HG03432 (cell line): ENCODE results near the gene TAF11L13.
"Not testable (repeated sequence)": the region's sequence is repeated elsewhere in the genome, so short reads cannot be mapped to it uniquely, and the experiment has no call there.

Source experiments
- ATAC-seq: cut with Tn5 transposase; IDR thresholded peaks from one replicate; pipeline ENCODE4 v1.9.1; 2021; ENCODE audit warnings: mild to moderate bottlenecking, moderate library complexity; ENCODE audit not compliant: unreplicated experiment

The TAF11L13 gene

GRCh38 chr5:17631788-17632187, at the start of gene TAF11L13:
TSS of gene TAF11L13 (plus strand) at chr5:17632088.
- not testable (repeated sequence) for ATAC-seq

GRCh38 chr5:17585658-17586057, 46.2 kb upstream of the TAF11L13 start, which contains the start of gene TAF11L7:
TSS of gene TAF11L7 (minus strand) at chr5:17585758.
- ATAC-seq = not testable (repeated sequence)

GRCh38 chr5:17590860-17591259, 41.0 kb upstream of the TAF11L13 start, which contains the start of gene TAF11L8:
TSS of gene TAF11L8 (minus strand) at chr5:17590960.
- not testable (repeated sequence) for ATAC-seq

- ATAC-seq = not testable (repeated sequence)
These were observed 37.6 kb upstream of the TAF11L13 start, which contains the start of gene TAF11L9 for GRCh38 chr5:17594255-17594654. TSS of gene TAF11L9 (minus strand) at chr5:17594394.

GRCh38 chr5:17597728-17598127, 34.2 kb upstream of the TAF11L13 start, which contains the start of gene TAF11L10:
TSS of gene TAF11L10 (minus strand) at chr5:17597828.
- not testable (repeated sequence) for ATAC-seq

GRCh38 chr5:17603880-17604279, 28.0 kb upstream of the TAF11L13 start, which contains the start of gene TAF11L11:
TSS of gene TAF11L11 (plus strand) at chr5:17604183.
- not testable (repeated sequence) for ATAC-seq

- no peak for ATAC-seq
These were observed 26.9 kb upstream of the TAF11L13 start for GRCh38 chr5:17604951-17605350.

- ATAC-seq = not testable (repeated sequence)
These were observed 24.4 kb upstream of the TAF11L13 start for GRCh38 chr5:17607461-17607860.

- ATAC-seq = not testable (repeated sequence)
These were observed 21.8 kb upstream of the TAF11L13 start, which contains the start of gene TAF11L12 for GRCh38 chr5:17610092-17610491. TSS of gene TAF11L12 (plus strand) at chr5:17610392.

GRCh38 chr5:17614872-17615605, 16.8 kb upstream of the TAF11L13 start:
- ATAC-seq = no peak

GRCh38 chr5:17619354-17619753, 12.5 kb upstream of the TAF11L13 start:
- no peak for ATAC-seq

GRCh38 chr5:17620627-17621026, 11.3 kb upstream of the TAF11L13 start:
- no peak for ATAC-seq

- no peak for ATAC-seq
These were observed 6.2 kb upstream of the TAF11L13 start for GRCh38 chr5:17625686-17626085.

- no peak for ATAC-seq
These were observed 2.3 kb downstream of the TAF11L13 start, which contains the start of gene TAF11L14 for GRCh38 chr5:17634160-17634559. TSS of gene TAF11L14 (plus strand) at chr5:17634460.

GRCh38 chr5:17649232-17649631, 17.3 kb downstream of the TAF11L13 start:
- not testable (repeated sequence) for ATAC-seq

GRCh38 chr5:17655201-17655759, 23.4 kb downstream of the TAF11L13 start:
- not testable (repeated sequence) for ATAC-seq

- no peak for ATAC-seq
These were observed 24.0 kb downstream of the TAF11L13 start for GRCh38 chr5:17655921-17656320.

GRCh38 chr5:17663182-17663581, 31.3 kb downstream of the TAF11L13 start:
- ATAC-seq = no peak

GRCh38 chr5:17665836-17666235, 33.9 kb downstream of the TAF11L13 start:
- ATAC-seq = no peak

GRCh38 chr5:17666726-17667235, 34.9 kb downstream of the TAF11L13 start:
- ATAC-seq = no peak

GRCh38 chr5:17670353-17670752, 38.5 kb downstream of the TAF11L13 start:
- no peak for ATAC-seq
